ENCODE measurements around the gene SPAG6.

Gene SPAG6

DNA sequence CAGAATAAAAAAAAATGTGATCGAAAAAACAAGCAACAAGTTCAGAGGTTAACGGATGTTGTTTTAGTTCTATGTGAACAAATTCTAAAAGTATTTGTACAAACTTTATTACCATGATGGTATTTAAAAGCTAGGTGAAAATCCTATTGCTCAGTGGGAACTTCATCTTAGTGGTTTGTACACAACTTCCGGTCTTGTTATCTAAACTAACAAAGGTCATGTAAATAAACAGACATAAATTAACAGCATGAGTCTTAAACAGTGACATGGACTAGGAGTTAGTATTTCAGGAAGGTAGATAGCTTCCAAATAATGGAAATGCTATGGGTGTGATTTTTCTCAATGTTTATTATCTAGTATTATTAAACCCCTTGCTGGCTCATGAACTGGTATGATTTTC, 83.8 kb downstream of the SPAG6 start (continued):
- TF ChIP-seq ZNF398 (tag by site-specific recombination; IDR thresholded peaks at IDR 0.05) (peak; percentile 34; the same call in 1 of the 2 replicates), ZBTB1 (tag by site-specific recombination; IDR thresholded peaks at IDR 0.05) (no peak), GLIS2 (tag by site-specific recombination; IDR thresholded peaks at IDR 0.05) (no peak), ZNF510 (tag by site-specific recombination; IDR thresholded peaks at IDR 0.05; ENCODE audit: insufficient replicate concordance) (no peak), ZNF202 (tag by site-specific recombination; IDR thresholded peaks at IDR 0.05; ENCODE audit: borderline replicate concordance) (no peak), ZNF747 (tag by site-specific recombination; IDR thresholded peaks at IDR 0.05) (no peak), EGR2 (tag by site-specific recombination; IDR thresholded peaks at IDR 0.05; ENCODE audit: low read depth) (no peak), ZNF768 (tag by site-specific recombination; IDR thresholded peaks at IDR 0.05) (no peak), ZNF214 (tag by site-specific recombination; IDR thresholded peaks at IDR 0.05; ENCODE audit: borderline replicate concordance) (no peak), ZNF175 (tag by site-specific recombination; IDR thresholded peaks at IDR 0.05) (no peak), ZNF133 (tag by site-specific recombination; IDR thresholded peaks at IDR 0.05) (no peak), ZBTB44 (tag by site-specific recombination; IDR thresholded peaks at IDR 0.05) (peak; percentile 63; the same call in 1 of the 2 replicates), ZNF138 (tag by site-specific recombination; IDR thresholded peaks at IDR 0.05; ENCODE audit: borderline replicate concordance) (no peak), SCRT2 (tag by site-specific recombination; IDR thresholded peaks at IDR 0.05) (peak; percentile 87), IKZF3 (tag by site-specific recombination; IDR thresholded peaks at IDR 0.05) (peak; percentile 43), ZNF354C (tag by site-specific recombination; IDR thresholded peaks at IDR 0.05; ENCODE audit: borderline replicate concordance, low read depth) (no peak), MEIS1 (CRISPR knock-in tag; IDR thresholded peaks at IDR 0.05; ENCODE audit: borderline replicate concordance) (no peak), ZNF76 (tag by site-specific recombination; IDR thresholded peaks at IDR 0.05; ENCODE audit: borderline replicate concordance, low read depth) (no peak), ZNF350 (tag by site-specific recombination; IDR thresholded peaks at IDR 0.05) (no peak), ZNF302 (tag by site-specific recombination; IDR thresholded peaks at IDR 0.05; ENCODE audit: low read depth) (no peak), ZNF10 (tag by site-specific recombination; IDR thresholded peaks at IDR 0.05) (no peak; the same call in 1 of the 2 replicates), ZNF777 (tag by site-specific recombination; IDR thresholded peaks at IDR 0.05; ENCODE audit: borderline replicate concordance) (no peak), ZNF529 (tag by site-specific recombination; IDR thresholded peaks at IDR 0.05; ENCODE audit: insufficient replicate concordance) (no peak), ZNF600 (tag by site-specific recombination; IDR thresholded peaks at IDR 0.05) (no peak), ZBTB20 (tag by site-specific recombination; IDR thresholded peaks at IDR 0.05) (no peak), ZNF501 (tag by site-specific recombination; IDR thresholded peaks at IDR 0.05) (no peak), ZNF610 (tag by site-specific recombination; IDR thresholded peaks at IDR 0.05; ENCODE audit: borderline replicate concordance) (no peak), ZNF701 (tag by site-specific recombination; IDR thresholded peaks at IDR 0.05) (no peak), ZNF629 (tag by site-specific recombination; IDR thresholded peaks at IDR 0.05) (peak; percentile 78), ZFP3 (tag by site-specific recombination; IDR thresholded peaks at IDR 0.05; ENCODE audit: low read depth) (no peak)
- TF ChIP-seq, protein P1, sequence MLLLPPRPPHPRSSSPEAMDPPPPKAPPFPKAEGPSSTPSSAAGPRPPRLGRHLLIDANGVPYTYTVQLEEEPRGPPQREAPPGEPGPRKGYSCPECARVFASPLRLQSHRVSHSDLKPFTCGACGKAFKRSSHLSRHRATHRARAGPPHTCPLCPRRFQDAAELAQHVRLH (tag by site-specific recombination; IDR thresholded peaks at IDR 0.05), result 0 out of 2 replicates have a peak, but pooled peaks have one; percentile 25
- TF ChIP-seq, protein P2, sequence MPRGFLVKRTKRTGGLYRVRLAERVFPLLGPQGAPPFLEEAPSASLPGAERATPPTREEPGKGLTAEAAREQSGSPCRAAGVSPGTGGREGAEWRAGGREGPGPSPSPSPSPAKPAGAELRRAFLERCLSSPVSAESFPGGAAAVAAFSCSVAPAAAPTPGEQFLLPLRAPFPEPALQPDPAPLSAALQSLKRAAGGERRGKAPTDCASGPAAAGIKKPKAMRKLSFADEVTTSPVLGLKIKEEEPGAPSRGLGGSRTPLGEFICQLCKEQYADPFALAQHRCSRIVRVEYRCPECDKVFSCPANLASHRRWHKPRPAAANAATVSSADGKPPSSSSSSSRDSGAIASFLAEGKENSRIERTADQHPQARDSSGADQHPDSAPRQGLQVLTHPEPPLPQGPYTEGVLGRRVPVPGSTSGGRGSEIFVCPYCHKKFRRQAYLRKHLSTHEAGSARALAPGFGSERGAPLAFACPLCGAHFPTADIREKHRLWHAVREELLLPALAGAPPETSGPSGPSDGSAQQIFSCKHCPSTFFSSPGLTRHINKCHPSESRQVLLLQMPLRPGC (tag by site-specific recombination; IDR thresholded peaks at IDR 0.05), result peak; percentile 58; the same call in 1 of the 2 replicates
- TF ChIP-seq, protein P3, sequence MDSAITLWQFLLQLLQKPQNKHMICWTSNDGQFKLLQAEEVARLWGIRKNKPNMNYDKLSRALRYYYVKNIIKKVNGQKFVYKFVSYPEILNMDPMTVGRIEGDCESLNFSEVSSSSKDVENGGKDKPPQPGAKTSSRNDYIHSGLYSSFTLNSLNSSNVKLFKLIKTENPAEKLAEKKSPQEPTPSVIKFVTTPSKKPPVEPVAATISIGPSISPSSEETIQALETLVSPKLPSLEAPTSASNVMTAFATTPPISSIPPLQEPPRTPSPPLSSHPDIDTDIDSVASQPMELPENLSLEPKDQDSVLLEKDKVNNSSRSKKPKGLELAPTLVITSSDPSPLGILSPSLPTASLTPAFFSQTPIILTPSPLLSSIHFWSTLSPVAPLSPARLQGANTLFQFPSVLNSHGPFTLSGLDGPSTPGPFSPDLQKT (IDR thresholded peaks at IDR 0.05; ENCODE audit: borderline replicate concordance, low read depth, low read length), result no peak
- TF ChIP-seq, protein P4, sequence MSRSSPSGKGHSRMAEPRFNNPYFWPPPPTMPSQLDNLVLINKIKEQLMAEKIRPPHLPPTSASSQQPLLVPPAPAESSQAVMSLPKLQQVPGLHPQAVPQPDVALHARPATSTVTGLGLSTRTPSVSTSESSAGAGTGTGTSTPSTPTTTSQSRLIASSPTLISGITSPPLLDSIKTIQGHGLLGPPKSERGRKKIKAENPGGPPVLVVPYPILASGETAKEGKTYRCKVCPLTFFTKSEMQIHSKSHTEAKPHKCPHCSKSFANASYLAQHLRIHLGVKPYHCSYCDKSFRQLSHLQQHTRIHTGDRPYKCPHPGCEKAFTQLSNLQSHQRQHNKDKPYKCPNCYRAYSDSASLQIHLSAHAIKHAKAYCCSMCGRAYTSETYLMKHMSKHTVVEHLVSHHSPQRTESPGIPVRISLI (tag by site-specific recombination; IDR thresholded peaks at IDR 0.05), result peak; percentile 70; the same call in 1 of the 2 replicates

Measured in HEK293 (cell line).